Mesenchymal stem cell (in vitro differentiated cells and primary cell): ENCODE data around the gene THBS3.
"Not testable (repeated sequence)": the region's sequence is repeated elsewhere in the genome, so short reads cannot be mapped to it uniquely, and the experiment has no call there.

Experiments
- DNase-seq: peaks from one replicate; pipeline ENCODE4 v3.0.0-alpha.2; 2013
- H2AFZ ChIP-seq: one replicate; pipeline ENCODE4 v1.6.1; 2013; ENCODE audit warnings: low read depth, mild to moderate bottlenecking, control low read depth, inconsistent platforms, low read length, moderate library complexity
- H2AK5ac ChIP-seq: 2 replicates; pipeline ENCODE4 v1.6.1; 2013; ENCODE audit warnings: low read length, moderate library complexity, mild to moderate bottlenecking, inconsistent platforms; ENCODE audit not compliant: severe bottlenecking
- H2BK120ac ChIP-seq: one replicate; pipeline ENCODE4 v1.6.1; 2013; ENCODE audit warnings: low read depth, mild to moderate bottlenecking, inconsistent platforms, low read length, moderate library complexity
- H2BK12ac ChIP-seq, 2 experiments: one replicate each; pipeline ENCODE4 v1.6.1; 2013; ENCODE audit warnings: inconsistent platforms in 2 of 2, low read length in 2 of 2, mild to moderate bottlenecking in 2 of 2, moderate library complexity in 2 of 2, control low read depth in 1 of 2
- H2BK15ac ChIP-seq: one replicate; pipeline ENCODE4 v1.6.1; 2013; ENCODE audit warnings: mild to moderate bottlenecking, low read depth, inconsistent platforms; ENCODE audit not compliant: poor library complexity, severe bottlenecking
- H2BK5ac ChIP-seq: 2 replicates; pipeline ENCODE4 v1.6.1; 2013; ENCODE audit warnings: low read depth, mild to moderate bottlenecking, low read length, control low read depth, inconsistent platforms; ENCODE audit not compliant: poor library complexity, severe bottlenecking
- H3K14ac ChIP-seq, 2 experiments: one replicate each; pipeline ENCODE4 v1.6.1; 2013; ENCODE audit warnings: inconsistent platforms in 2 of 2, low read length in 2 of 2, control low read depth in 1 of 2, mild to moderate bottlenecking in 1 of 2, moderate library complexity in 1 of 2
- H3K18ac ChIP-seq, 2 experiments: one replicate each; pipeline ENCODE4 v1.6.1; 2013; ENCODE audit warnings: inconsistent platforms in 2 of 2, low read length in 2 of 2, control low read depth in 1 of 2, low read depth in 1 of 2, mild to moderate bottlenecking in 1 of 2
- H3K23ac ChIP-seq, 2 experiments: one replicate each; pipeline ENCODE4 v1.6.1; 2013; ENCODE audit warnings: inconsistent platforms in 2 of 2, low read length in 2 of 2, mild to moderate bottlenecking in 2 of 2, moderate library complexity in 2 of 2, control low read depth in 1 of 2
- H3K27ac ChIP-seq: 2 replicates; pipeline ENCODE4 v1.5.1; 2013; ENCODE audit warnings: mild to moderate bottlenecking, moderate library complexity, low read length, control low read depth, inconsistent platforms; ENCODE audit not compliant: poor library complexity, severe bottlenecking
- H3K27me3 ChIP-seq, 2 experiments: 2 replicates each; pipeline versions ENCODE4 v1.6.1 to v1.7.0; 2013; ENCODE audit warnings: low read length in 2 of 2, mild to moderate bottlenecking in 2 of 2, moderate library complexity in 2 of 2, control low read depth in 1 of 2, inconsistent platforms in 1 of 2; ENCODE audit not compliant: control insufficient read depth in 1 of 2, insufficient read depth in 1 of 2
- H3K36me3 ChIP-seq, 2 experiments: 2 replicates each; pipeline versions ENCODE4 v1.6.1 to v1.7.0; 2013; ENCODE audit warnings: low read length in 2 of 2, control low read depth in 1 of 2, inconsistent platforms in 1 of 2, low read depth in 1 of 2, mild to moderate bottlenecking in 1 of 2; ENCODE audit not compliant: insufficient read depth in 2 of 2, control insufficient read depth in 1 of 2
- H3K4ac ChIP-seq, 2 experiments: one replicate each; pipeline ENCODE4 v1.6.1; 2013; ENCODE audit warnings: inconsistent platforms in 2 of 2, low read length in 2 of 2, mild to moderate bottlenecking in 2 of 2, moderate library complexity in 2 of 2, control low read depth in 1 of 2, low read depth in 1 of 2
- H3K4me1 ChIP-seq: 2 replicates; pipeline ENCODE4 v1.6.1; 2013; ENCODE audit warnings: low read depth, low read length, control low read depth; ENCODE audit not compliant: control insufficient read depth, insufficient read depth
- H3K4me2 ChIP-seq: 2 replicates; pipeline ENCODE4 v1.6.1; 2013; ENCODE audit warnings: low read length, mild to moderate bottlenecking, inconsistent platforms; ENCODE audit not compliant: poor library complexity, severe bottlenecking
- H3K4me3 ChIP-seq, 2 experiments: 2 replicates each; pipeline versions ENCODE4 v1.5.1 to v1.7.0; 2013; ENCODE audit warnings: low read length in 2 of 2, mild to moderate bottlenecking in 2 of 2, control low read depth in 1 of 2, low read depth in 1 of 2; ENCODE audit not compliant: insufficient read depth in 1 of 2
- H3K79me1 ChIP-seq: replicated peaks from 2 replicates; pipeline ENCODE4 v1.6.1; 2013; ENCODE audit warnings: mild to moderate bottlenecking, control low read depth, low read length, inconsistent platforms; ENCODE audit not compliant: poor library complexity, severe bottlenecking
- H3K9ac ChIP-seq: 2 replicates; pipeline ENCODE4 v1.7.0; 2013; ENCODE audit warnings: mild to moderate bottlenecking, low read length, moderate library complexity
- H3K9me3 ChIP-seq: 2 replicates; pipeline ENCODE4 v1.7.0; 2013; ENCODE audit warnings: mild to moderate bottlenecking, low read length; ENCODE audit not compliant: control insufficient read depth
- H4K8ac ChIP-seq: one replicate; pipeline ENCODE4 v1.6.1; 2013; ENCODE audit warnings: inconsistent platforms, mild to moderate bottlenecking, low read length, moderate library complexity
- H4K91ac ChIP-seq: one replicate; pipeline ENCODE4 v1.6.1; 2013; ENCODE audit warnings: mild to moderate bottlenecking, low read length, inconsistent platforms
- WGBS: methylation state at CpG from one replicate; pipeline ENCODE4 v1.1.7; 2013; ENCODE audit warnings: mixed read lengths; 5-methylcytosine and 5-hydroxymethylcytosine counted together

The THBS3 gene

DNA sequence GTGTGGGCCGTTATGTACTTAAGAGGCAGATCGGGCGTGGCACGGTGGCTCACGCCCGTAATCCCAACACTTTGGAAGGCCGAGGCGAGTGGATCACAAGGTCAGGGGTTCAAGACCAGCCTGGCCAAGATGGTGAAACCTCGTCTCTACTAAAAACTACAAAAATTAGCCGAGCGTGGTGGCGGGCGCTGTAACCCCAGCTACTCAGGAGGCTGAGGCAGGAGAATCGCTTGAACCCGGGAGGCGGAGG is 13.8 kb downstream of the THBS3 start:
- Histone ChIP-seq H3K79me1 (peaks cover 11% of the 10 kb centered on the region), H2AK5ac (peak overlapping the region; percentile 38)
- 5% methylated on average over 15 of the region's 16 CpGs for WGBS

GRCh38 chr1:155193275-155193990 is 14.3 kb downstream of the THBS3 start:
- peak overlapping the region; percentile 43 for H2BK120ac ChIP-seq
- peak overlapping the region; percentile 25 for H2BK5ac ChIP-seq
- peak overlapping the region in 1 of 2 experiments; percentile 53 for H3K14ac ChIP-seq
- peak; percentile 94 for DNase-seq
- H3K4me1 ChIP-seq: peaks cover 27% of the 10 kb centered on the region
- peak overlapping the region; percentile 98 for H4K8ac ChIP-seq
- peaks cover 11% of the 10 kb centered on the region for H3K79me1 ChIP-seq
- H2AK5ac ChIP-seq: peak overlapping the region; percentile 61
- H3K9ac ChIP-seq: peak overlapping the region; percentile 96
- peak overlapping the region; percentile 79 for H3K27ac ChIP-seq
- peak overlapping the region; percentile 62 for H2AFZ ChIP-seq
- peak overlapping the region; percentile 52 to 81 for H3K4me3 ChIP-seq
- 1% methylated on average over 28 of the region's 38 CpGs for WGBS
- peak overlapping the region; percentile 90 for H2BK15ac ChIP-seq
- no peaks in the 10 kb centered on the region for H3K27me3 ChIP-seq
- peak overlapping the region; percentile 89 to 91 for H3K4ac ChIP-seq
- peak overlapping the region in 1 of 2 experiments; percentile 63 for H3K23ac ChIP-seq
- H3K4me2 ChIP-seq: peak overlapping the region; percentile 75
- H4K91ac ChIP-seq: peak overlapping the region; percentile 98
- H3K18ac ChIP-seq: peak overlapping the region; percentile 93 to 97
- H3K36me3 ChIP-seq: peaks cover 19 to 24% of the 10 kb centered on the region in 2 experiments
- no peaks in the 10 kb centered on the region for H3K9me3 ChIP-seq
- H2BK12ac ChIP-seq: peak overlapping the region in 1 of 2 experiments; percentile 46

More for the DNA sequence above, 13.8 kb downstream of the THBS3 start:
- not testable (repeated sequence) for DNase-seq, H3K9me3 ChIP-seq, H2BK120ac ChIP-seq, H2BK15ac ChIP-seq, H3K27me3 ChIP-seq
- H3K9ac ChIP-seq: peak overlapping the region; percentile 96
- H3K27ac ChIP-seq: peak overlapping the region; percentile 63
- H3K4me2 ChIP-seq: peak overlapping the region; percentile 75
- H3K14ac ChIP-seq: peak overlapping the region in 1 of 2 experiments; percentile 53
- H3K18ac ChIP-seq: peak overlapping the region; percentile 93 to 97
- H4K8ac ChIP-seq: peak overlapping the region; percentile 98
- H3K23ac ChIP-seq: peak overlapping the region in 1 of 2 experiments; percentile 63
- H3K4me3 ChIP-seq: peak overlapping the region; percentile 52 to 81
- peak overlapping the region in 1 of 2 experiments; percentile 46 for H2BK12ac ChIP-seq
- peak overlapping the region; percentile 25 for H2BK5ac ChIP-seq
- peak overlapping the region; percentile 98 for H4K91ac ChIP-seq
- peaks cover 19 to 27% of the 10 kb centered on the region in 2 experiments for H3K36me3 ChIP-seq
- H2AFZ ChIP-seq: peak overlapping the region; percentile 30
- H3K4me1 ChIP-seq: peaks cover 27% of the 10 kb centered on the region
- peak overlapping the region; percentile 56 to 89 for H3K4ac ChIP-seq

- H4K8ac ChIP-seq: peak overlapping the region; percentile 49
- 54% methylated on average over 4 of the region's 20 CpGs for WGBS
Observed at GRCh38 chr1:155192346-155193274, 15.1 kb downstream of the THBS3 start.

More at GRCh38 chr1:155192346-155193274, 15.1 kb downstream of the THBS3 start:
- no peaks in the 10 kb centered on the region for H3K27me3 ChIP-seq
- peak overlapping the region; percentile 62 for H2AFZ ChIP-seq
- H3K79me1 ChIP-seq: peaks cover 11% of the 10 kb centered on the region
- peak overlapping the region in 1 of 2 experiments; percentile 93 for H3K18ac ChIP-seq
- H3K9ac ChIP-seq: peak overlapping the region; percentile 96
- H2BK15ac ChIP-seq: peak overlapping the region; percentile 90
- H2BK5ac ChIP-seq: no peak overlapping the region
- peak overlapping the region; percentile 43 for H2BK120ac ChIP-seq
- peak overlapping the region; percentile 51 to 80 for H2BK12ac ChIP-seq
- H3K4me2 ChIP-seq: peak overlapping the region; percentile 75
- H3K36me3 ChIP-seq: peaks cover 11 to 16% of the 10 kb centered on the region in 2 experiments
- no peak for DNase-seq
- H3K23ac ChIP-seq: no peak overlapping the region
- peak overlapping the region; percentile 53 for H4K91ac ChIP-seq
- H3K27ac ChIP-seq: peak overlapping the region; percentile 79
- H3K4ac ChIP-seq: peak overlapping the region; percentile 7 to 91
- H3K9me3 ChIP-seq: no peaks in the 10 kb centered on the region
- H3K4me1 ChIP-seq: peaks cover 29% of the 10 kb centered on the region
- peak overlapping the region; percentile 52 to 81 for H3K4me3 ChIP-seq
- H3K14ac ChIP-seq: peak overlapping the region in 1 of 2 experiments; percentile 6
- H2AK5ac ChIP-seq: peak overlapping the region; percentile 47
